H1 (cell line): ENCODE data around the gene CA9. TPM values are rescaled to one million over a fixed set of nuclear protein-coding genes. Genes with fewer than 3 reads are reported as not detected.

Source experiments
- CTCF ChIA-PET: fragments of 300-600 bp; sonication (Branson Sonifier 250); formaldehyde crosslinking; loops from one replicate; lab custom pipeline; 2021; ENCODE audit not compliant: partially characterized antibody; lab: Charles Lee
- POLR2A ChIA-PET: fragments of 300-600 bp; sonication (Branson Sonifier 250); formaldehyde crosslinking; loops from one replicate; lab custom pipeline; 2021; ENCODE audit warnings: inconsistent platforms; ENCODE audit not compliant: partially characterized antibody; lab: Charles Lee
- DNase-seq, 2 experiments: peaks; one replicate each; pipeline versions ENCODE4 v3.0.0 to v3.0.0-alpha.2; 2010 to 2022; ENCODE audit warnings: low spot score in 2 of 2, low read depth in 1 of 2, mixed read lengths in 1 of 2
- FAIRE-seq: peaks from 2 replicates; lab custom pipeline; 2011; peaks lifted over from hg19 to GRCh38; lab: Jason Lieb, UNC
- H2AFZ ChIP-seq: 2 replicates; pipeline ENCODE4 v1.8.1; 2012; ENCODE audit warnings: low read length, inconsistent platforms
- H2AK5ac ChIP-seq: 2 replicates; pipeline ENCODE4 v1.6.1; 2013; ENCODE audit warnings: low read depth, low read length
- H2BK120ac ChIP-seq: replicated peaks from 2 replicates; pipeline ENCODE3; 2013; ENCODE audit warnings: low read depth, low read length, inconsistent platforms
- H2BK12ac ChIP-seq: 2 replicates; pipeline ENCODE4 v1.6.1; 2013; ENCODE audit warnings: low read depth, low read length
- H2BK15ac ChIP-seq: 2 replicates; pipeline ENCODE4 v1.6.1; 2013; ENCODE audit warnings: low read length
- H2BK20ac ChIP-seq: 2 replicates; pipeline ENCODE4 v1.6.1; 2013; ENCODE audit warnings: low read length
- H2BK5ac ChIP-seq: 2 replicates; pipeline ENCODE4 v1.6.1; 2013; ENCODE audit warnings: low read depth, low read length
- H3K14ac ChIP-seq: 2 replicates; pipeline ENCODE4 v1.6.1; 2013; ENCODE audit warnings: inconsistent platforms; ENCODE audit not compliant: insufficient read length
- H3K18ac ChIP-seq: 2 replicates; pipeline ENCODE4 v1.6.1; 2013; ENCODE audit warnings: low read length; ENCODE audit errors: extremely low read depth
- H3K23ac ChIP-seq: 2 replicates; pipeline ENCODE4 v1.6.1; 2013; ENCODE audit warnings: inconsistent platforms; ENCODE audit not compliant: insufficient read length
- H3K23me2 ChIP-seq: 2 replicates; pipeline ENCODE4 v1.6.1; 2013; ENCODE audit warnings: low read depth, low read length
- H3K27ac ChIP-seq: 2 replicates; pipeline ENCODE4 v1.6.1; 2011; ENCODE audit warnings: low read depth, low read length, inconsistent platforms
- H3K27me3 ChIP-seq, 4 experiments: replicated peaks in 1 of 4; 1 replicate in 1 of 4; 2 replicates in 3 of 4; pipeline versions ENCODE4 v1.6.1 to v1.8.1; 2011 to 2013; ENCODE audit warnings: low read length in 3 of 4, mild to moderate bottlenecking in 3 of 4, inconsistent platforms in 2 of 4, mixed read lengths in 2 of 4, moderate library complexity in 1 of 4; ENCODE audit not compliant: control insufficient read depth in 3 of 4, insufficient read depth in 3 of 4; ENCODE audit errors: extremely low read depth in 1 of 4
- H3K36me3 ChIP-seq, 4 experiments: 2 replicates each; pipeline versions ENCODE4 v1.6.1 to v1.8.1; 2011 to 2013; ENCODE audit warnings: mild to moderate bottlenecking in 4 of 4, low read length in 3 of 4, moderate library complexity in 2 of 4, control low read depth in 1 of 4, inconsistent platforms in 1 of 4; ENCODE audit not compliant: insufficient read depth in 4 of 4, control insufficient read depth in 2 of 4
- H3K4ac ChIP-seq: replicated peaks from 2 replicates; pipeline ENCODE3; 2013; ENCODE audit warnings: low read length, low read depth, mixed read lengths, inconsistent platforms; ENCODE audit not compliant: insufficient read length
- H3K4me1 ChIP-seq, 4 experiments: replicated peaks in 1 of 4; 1 replicate in 1 of 4; 2 replicates in 3 of 4; pipeline versions ENCODE4 v1.6.1 to v1.8.1; 2011 to 2013; ENCODE audit warnings: low read length in 3 of 4, inconsistent platforms in 2 of 4, mixed read lengths in 1 of 4; ENCODE audit not compliant: insufficient read depth in 4 of 4, control insufficient read depth in 3 of 4
- H3K4me2 ChIP-seq, 2 experiments: 2 replicates each; pipeline versions ENCODE4 v1.6.1 to v1.8.1; 2011 to 2013; ENCODE audit warnings: low read depth in 2 of 2, low read length in 2 of 2, control low read depth in 1 of 2, inconsistent platforms in 1 of 2, mild to moderate bottlenecking in 1 of 2; ENCODE audit not compliant: insufficient read depth in 1 of 2
- H3K4me3 ChIP-seq, 4 experiments: fragments of 200-600, 300-600 bp in 1 of 4; sonication (generic), shearing (Covaris generic), sonication (Bioruptor Twin) in 1 of 4; 2 replicates each; pipeline versions ENCODE4 v1.5.1 to v1.8.1; 2011 to 2016; ENCODE audit warnings: low read length in 4 of 4, low read depth in 3 of 4, control low read depth in 2 of 4, inconsistent platforms in 2 of 4, mild to moderate bottlenecking in 2 of 4, mixed read lengths in 1 of 4, moderate library complexity in 1 of 4; ENCODE audit not compliant: insufficient read depth in 2 of 4; ENCODE audit errors: extremely low read depth in 1 of 4
- H3K56ac ChIP-seq: replicated peaks from 2 replicates; pipeline ENCODE3; 2013; ENCODE audit warnings: low read depth, mild to moderate bottlenecking, mixed read lengths, low read length, inconsistent platforms; ENCODE audit not compliant: insufficient read length
- H3K79me1 ChIP-seq: 2 replicates; pipeline ENCODE4 v1.6.1; 2013; ENCODE audit warnings: low read depth, low read length, control low read depth
- H3K79me2 ChIP-seq, 2 experiments: 2 replicates each; pipeline versions ENCODE4 v1.6.1 to v1.8.1; 2012 to 2013; ENCODE audit warnings: low read length in 2 of 2, mild to moderate bottlenecking in 2 of 2, inconsistent platforms in 1 of 2; ENCODE audit not compliant: insufficient read depth in 2 of 2, control insufficient read depth in 1 of 2
- H3K9ac ChIP-seq, 4 experiments: replicated peaks in 1 of 4; 1 replicate in 1 of 4; 2 replicates in 3 of 4; pipeline versions ENCODE4 v1.6.1 to v1.8.1; 2011 to 2013; ENCODE audit warnings: low read depth in 3 of 4, low read length in 3 of 4, control low read depth in 2 of 4, mild to moderate bottlenecking in 2 of 4, moderate library complexity in 2 of 4, inconsistent platforms in 1 of 4; ENCODE audit errors: extremely low read depth in 1 of 4
- H3K9me3 ChIP-seq, 2 experiments: 2 replicates each; pipeline versions ENCODE4 v1.6.1 to v1.8.1; 2012 to 2013; ENCODE audit warnings: mild to moderate bottlenecking in 2 of 2, moderate library complexity in 2 of 2, control low read depth in 1 of 2, inconsistent platforms in 1 of 2, low read depth in 1 of 2, low read length in 1 of 2, mixed read lengths in 1 of 2; ENCODE audit not compliant: insufficient read depth in 2 of 2
- H4K20me1 ChIP-seq, 2 experiments: replicated peaks in 1 of 2; 2 replicates each; pipeline versions ENCODE3 to v1.8.1; 2011 to 2013; ENCODE audit warnings: inconsistent platforms in 2 of 2, low read length in 2 of 2, mild to moderate bottlenecking in 1 of 2; ENCODE audit not compliant: insufficient read depth in 2 of 2, control insufficient read depth in 1 of 2
- H4K5ac ChIP-seq: 2 replicates; pipeline ENCODE4 v1.6.1; 2013; ENCODE audit warnings: low read length, low read depth, mixed read lengths, inconsistent platforms; ENCODE audit not compliant: insufficient read length
- H4K8ac ChIP-seq: 2 replicates; pipeline ENCODE4 v1.8.0; 2013; ENCODE audit warnings: mild to moderate bottlenecking, moderate library complexity, low read length, inconsistent platforms; ENCODE audit not compliant: insufficient read depth; ENCODE audit errors: extremely low read depth
- H4K91ac ChIP-seq: replicated peaks from 2 replicates; pipeline ENCODE3; 2013; ENCODE audit warnings: low read length, mixed read lengths, inconsistent platforms; ENCODE audit not compliant: insufficient read length
- E2F6 ChIP-seq: IDR thresholded peaks from 2 replicates; pipeline ENCODE4 v1.6.1; 2012; ENCODE audit warnings: inconsistent platforms
- EP300 ChIP-seq, 2 experiments: IDR thresholded peaks; 1 replicate in 1 of 2; 2 replicates in 1 of 2; pipeline ENCODE4 v1.6.1; 2011 to 2012; ENCODE audit warnings: low read depth in 2 of 2, low read length in 2 of 2, mild to moderate bottlenecking in 2 of 2, borderline replicate concordance in 1 of 2, inconsistent platforms in 1 of 2, moderate library complexity in 1 of 2
- RXRA ChIP-seq: IDR thresholded peaks from 2 replicates; pipeline ENCODE4 v1.6.1; 2011; ENCODE audit warnings: low read depth, mild to moderate bottlenecking, low read length, moderate library complexity; ENCODE audit not compliant: insufficient read depth
- TBP ChIP-seq: IDR thresholded peaks from 2 replicates; pipeline ENCODE4 v1.6.1; 2011; ENCODE audit warnings: low read depth, low read length, improper control_type of control experiment
- WGBS, 2 experiments: shearing (Covaris generic) in 1 of 2; methylation state at CpG; one replicate each; pipeline versions ENCODE4 v1.1.6 to v1.1.7; 2013 to 2015; ENCODE audit warnings: low lambda C conversion rate in 2 of 2, mixed read lengths in 2 of 2, inconsistent platforms in 1 of 2, low coverage in 1 of 2, missing lambda C conversion rate in 1 of 2; ENCODE audit not compliant: insufficient replicate concordance in 2 of 2, insufficient coverage in 1 of 2, insufficient read length in 1 of 2; ENCODE audit errors: extremely low coverage in 1 of 2, missing lambda C conversion rate in 1 of 2; 5-methylcytosine and 5-hydroxymethylcytosine counted together
- polyA plus RNA-seq, 7 experiments: library from polyadenylated mRNA; depleted of rRNA in 3 of 7; stranded (reverse) in 5 of 7; unstranded in 2 of 7; fragments of >200 nt in 5 of 7; fragments of 200-250 nt in 2 of 7; gene quantifications; 1 replicate in 5 of 7; 2 replicates in 1 of 7; 4 replicates in 1 of 7; pipeline versions ENCODE4 v1.2.1 to v1.2.3, GENCODE V29; 2011 to 2013; ENCODE audit warnings: missing spikeins in 2 of 7, mixed read lengths in 2 of 7
- total RNA-seq: library from RNA; stranded (reverse); fragmentation: NEBNext Ultra II Directional; extraction: Animal tissue kit (Norgen Biotek cat#: 25700); gene quantifications from 2 replicates; pipeline ENCODE4 v1.2.1, GENCODE V29; 2021

CA9 gene
- total and polyA plus RNA-seq, 2 of the 8 experiments (the other 6 are each of a cell fraction or from before 2014, with no cell fraction given), result 1.3 to 1.8 TPM

DNA sequence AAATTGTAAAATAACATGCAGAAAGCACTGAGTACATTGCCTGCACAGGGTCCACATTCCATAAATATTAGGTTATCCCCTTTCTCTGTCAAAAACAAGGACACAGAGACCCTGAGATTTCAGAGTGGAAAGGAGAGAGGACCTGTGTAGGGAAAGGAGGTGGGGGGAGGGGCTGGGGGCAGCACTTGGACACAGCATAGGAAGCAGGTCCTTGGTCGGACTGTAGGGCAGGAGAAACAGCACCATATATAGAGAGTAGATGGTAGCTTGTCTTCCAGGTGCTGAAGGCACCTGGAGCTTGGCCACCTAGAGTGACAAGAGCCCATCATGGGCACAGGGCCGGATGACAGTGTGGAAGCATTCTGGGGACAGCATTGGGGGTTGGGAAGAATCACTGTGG, 13.6 kb downstream of the CA9 start:
- H3K9me3 ChIP-seq, result no peaks in the 10 kb centered on the region
- H2BK20ac ChIP-seq, result no peak overlapping the region
- no peak overlapping the region for H2BK120ac ChIP-seq
- peaks cover 0 to 21% of the 10 kb centered on the region in 2 experiments; a peak in 2 of 4 replicates for H3K79me2 ChIP-seq
- H3K9ac ChIP-seq, result no peak overlapping the region
- ChIA-PET POLR2A (interaction anchor here (0.9 to 14.9 kb wide), 8 partner anchors 6 to 70 kb away, joined by 3 to 158 read pairs (median 40); partner anchors contain the start of genes ARHGEF39, CA9, CREB3 and TLN1), CTCF (interaction anchor here (2.3 to 14.1 kb wide), 3 partner anchors 10 to 40 kb away, joined by 16 to 347 read pairs (median 29); partner anchors contain the start of genes ARHGEF39, CCDC107 and RMRP)
- DNase-seq, result no peak
- WGBS, 2 experiments, result 69% methylated on average over 2 of the region's 2 CpGs; no CpG with 5 or more reads in 1 of the 2 experiments
- H3K23ac ChIP-seq, result no peak overlapping the region
- no peak overlapping the region for H3K4me2 ChIP-seq
- H2BK15ac ChIP-seq, result no peak overlapping the region
- H4K8ac ChIP-seq, result no peak overlapping the region
- H3K14ac ChIP-seq, result no peak overlapping the region
- peaks cover 2% of the 10 kb centered on the region; the same call in 1 of the 2 replicates for H3K79me1 ChIP-seq
- H3K4me1 ChIP-seq, result peaks cover 6 to 15% (median 8%) of the 10 kb centered on the region in 4 experiments; a peak in 6 of 7 replicates
- H2BK12ac ChIP-seq, result no peak overlapping the region
- H3K56ac ChIP-seq, result no peak overlapping the region
- no peak overlapping the region for H3K18ac ChIP-seq
- FAIRE-seq, result no peak
- no peak overlapping the region for H2BK5ac ChIP-seq
- H2AK5ac ChIP-seq, result no peak overlapping the region
- no peak overlapping the region for H3K27ac ChIP-seq
- peaks cover 14 to 41% (median 32%) of the 10 kb centered on the region in 4 experiments for H3K36me3 ChIP-seq
- no peak overlapping the region for H3K4me3 ChIP-seq
- H3K4ac ChIP-seq, result no peak overlapping the region
- H3K23me2 ChIP-seq, result peaks cover 12% of the 10 kb centered on the region
- no peak overlapping the region for H2AFZ ChIP-seq
- H4K5ac ChIP-seq, result no peak overlapping the region
- H3K27me3 ChIP-seq, result no peaks in the 10 kb centered on the region
- no peak for TF ChIP-seq EP300 (IDR thresholded peaks at IDR 0.05; ENCODE audit: borderline replicate concordance in 1 of 2, low read depth in 2 of 2, low read length in 2 of 2)
- TF ChIP-seq RXRA, result no peak
- no peak for TF ChIP-seq E2F6
- TF ChIP-seq TBP, result no peak
- TF ChIP-seq, all 59 proteins: peak for 0
- H4K91ac ChIP-seq, result no peak overlapping the region
- peaks cover 9% of the 10 kb centered on the region in 2 experiments for H4K20me1 ChIP-seq
